HG02938 (cell line): ENCODE measurements around the gene FAT3.

ENCODE experiments used
- ATAC-seq: cut with Tn5 transposase; IDR thresholded peaks from one replicate; pipeline ENCODE4 v1.9.1; 2021; ENCODE audit warnings: mild to moderate bottlenecking, moderate library complexity; ENCODE audit not compliant: unreplicated experiment

FAT3 gene

GRCh38 chr11:92224407-92225124, at the start of gene FAT3:
Gene FAT3, plus strand, starts transcription at chr11:92224818. Its CDS starts 127,295 bp downstream, at chr11:92352113.
- no peak for ATAC-seq

GRCh38 chr11:92179017-92179670, 45.5 kb upstream of the FAT3 start:
- no peak for ATAC-seq

- ATAC-seq = no peak
Observed at GRCh38 chr11:92180226-92180625, 44.4 kb upstream of the FAT3 start.

GRCh38 chr11:92180664-92181251, 43.9 kb upstream of the FAT3 start:
- no peak for ATAC-seq

- ATAC-seq = no peak
Observed at GRCh38 chr11:92190535-92191206, 33.9 kb upstream of the FAT3 start.

- no peak for ATAC-seq
Observed at GRCh38 chr11:92192141-92192540, 32.5 kb upstream of the FAT3 start.

- no peak for ATAC-seq
Observed at GRCh38 chr11:92198268-92198667, 26.4 kb upstream of the FAT3 start.

GRCh38 chr11:92199991-92200390, 24.6 kb upstream of the FAT3 start:
- no peak for ATAC-seq

GRCh38 chr11:92204731-92205130, 19.9 kb upstream of the FAT3 start:
- no peak for ATAC-seq

- no peak for ATAC-seq
Observed at GRCh38 chr11:92206441-92206840, 18.2 kb upstream of the FAT3 start.

GRCh38 chr11:92211576-92212167, 12.9 kb upstream of the FAT3 start:
- no peak for ATAC-seq

- ATAC-seq = no peak
Observed at GRCh38 chr11:92212530-92212929, 12.1 kb upstream of the FAT3 start.

GRCh38 chr11:92216789-92217188, 7.8 kb upstream of the FAT3 start:
- no peak for ATAC-seq

- no peak for ATAC-seq
Observed at GRCh38 chr11:92219476-92219875, 5.1 kb upstream of the FAT3 start.

GRCh38 chr11:92222701-92223100, 1.9 kb upstream of the FAT3 start:
- no peak for ATAC-seq

- no peak for ATAC-seq
Observed at GRCh38 chr11:92224054-92224406, 588 bp upstream of the FAT3 start.

GRCh38 chr11:92225125-92225567, 528 bp downstream of the FAT3 start:
- ATAC-seq = no peak

- no peak for ATAC-seq
Observed at GRCh38 chr11:92225568-92226330, 1.1 kb downstream of the FAT3 start.

GRCh38 chr11:92226331-92227229, 2.0 kb downstream of the FAT3 start:
- ATAC-seq = no peak
